OCI-LY7 (cell line): Measurements from ENCODE around the gene HDHD2. TPM values are rescaled to one million over a fixed set of nuclear protein-coding genes. Genes with fewer than 3 reads are reported as not detected.

ENCODE experiments used
- BruUV-seq: library from RNA; stranded (reverse); fragments of 400-500 nt; replicated peaks from 2 replicates; lab custom pipeline; 2021; lab: Mats Ljungman, UMichigan
- CTCF ChIA-PET: fragments of 300-600 bp; sonication (Branson Sonifier 250); formaldehyde crosslinking; loops from one replicate; lab custom pipeline; 2022; ENCODE audit warnings: antibody characterized with exemption; ENCODE audit not compliant: unreplicated experiment; lab: Charles Lee
- POLR2A ChIA-PET: fragments of 300-600 bp; sonication (Branson Sonifier 250); formaldehyde crosslinking; loops from one replicate; lab custom pipeline; 2022; ENCODE audit warnings: antibody characterized with exemption; lab: Charles Lee
- DNase-seq: peaks from one replicate; pipeline ENCODE4 v3.0.0-alpha.2; 2015; ENCODE audit warnings: low spot score
- H2AFZ ChIP-seq: fragments of 200-600 bp; sonication (generic), shearing (Covaris generic); 2 replicates; pipeline ENCODE4 v1.6.1; 2014; ENCODE audit warnings: mild to moderate bottlenecking, antibody characterized with exemption, low read length, moderate library complexity
- H3K27ac ChIP-seq: fragments of 200-600 bp; sonication (generic); 2 replicates; pipeline ENCODE4 v1.5.1; 2014; ENCODE audit warnings: mixed run types, low read depth, mild to moderate bottlenecking, moderate library complexity, low read length, inconsistent platforms; ENCODE audit not compliant: poor library complexity, severe bottlenecking
- H3K36me3 ChIP-seq: fragments of 200-600 bp; sonication (generic); 2 replicates; pipeline ENCODE4 v1.6.1; 2014; ENCODE audit warnings: mild to moderate bottlenecking, antibody characterized with exemption, low read length, moderate library complexity, mixed read lengths; ENCODE audit not compliant: insufficient read depth
- H3K4me1 ChIP-seq: fragments of 200-600 bp; sonication (generic); 2 replicates; pipeline ENCODE4 v1.5.1; 2014; ENCODE audit warnings: mild to moderate bottlenecking, low read length; ENCODE audit not compliant: insufficient read depth, poor library complexity, severe bottlenecking
- H3K4me2 ChIP-seq: fragments of 200-600 bp; sonication (generic); 2 replicates; pipeline ENCODE4 v1.6.1; 2014; ENCODE audit warnings: mild to moderate bottlenecking, low read length
- H3K4me3 ChIP-seq: fragments of 200-600 bp; sonication (generic); 2 replicates; pipeline ENCODE4 v1.5.1; 2014; ENCODE audit warnings: mild to moderate bottlenecking, low read depth, low read length; ENCODE audit not compliant: poor library complexity, severe bottlenecking
- H3K79me2 ChIP-seq: fragments of 200-600 bp; sonication (generic); 2 replicates; pipeline ENCODE4 v1.6.1; 2016; ENCODE audit warnings: low read depth, mild to moderate bottlenecking, low read length, moderate library complexity, mixed read lengths; ENCODE audit not compliant: insufficient read depth
- H3K9me2 ChIP-seq: fragments of 200-600 bp; sonication (generic); 2 replicates; pipeline ENCODE4 v1.6.1; 2016; ENCODE audit warnings: mild to moderate bottlenecking, low read length, mixed read lengths; ENCODE audit not compliant: insufficient read depth
- H3K9me3 ChIP-seq: fragments of 200-600 bp; sonication (generic); 2 replicates; pipeline ENCODE4 v1.6.1; 2014; ENCODE audit warnings: mild to moderate bottlenecking, mixed run types, low read length, mixed read lengths
- H4K20me1 ChIP-seq: fragments of 200-600 bp; sonication (generic); 2 replicates; pipeline ENCODE4 v1.6.1; 2014; ENCODE audit warnings: mild to moderate bottlenecking, antibody characterized with exemption, low read length, moderate library complexity, mixed read lengths; ENCODE audit not compliant: insufficient read depth
- EZH2phosphoT487 ChIP-seq: fragments of 200-600 bp; sonication (generic); IDR thresholded peaks from 2 replicates; pipeline ENCODE4 v1.6.1; 2018; ENCODE audit warnings: low read depth, borderline replicate concordance, mild to moderate bottlenecking, mixed run types, antibody characterized with exemption, low read length, moderate library complexity, mixed read lengths
- intact Hi-C: fragments of 100-400 bp; cut with micrococcal nuclease; formaldehyde crosslinking; loops from one replicate; pipeline ENCODE4 v1.10.0; 2022; ENCODE audit not compliant: unreplicated experiment
- total RNA-seq, 2 experiments: library from RNA; depleted of rRNA in 1 of 2; stranded (reverse); fragments of >200 nt in 1 of 2; shearing (Covaris generic) in 1 of 2; gene quantifications; 2 replicates each; pipeline ENCODE4 v1.2.3, GENCODE V29; 2014 to 2022
- TF ChIP-seq, protein P1 (sequence below): fragments of 200-600 bp; sonication (generic); conservative IDR thresholded peaks from 2 replicates; pipeline ENCODE4 v1.5.1; 2014; ENCODE audit warnings: mild to moderate bottlenecking, antibody characterized with exemption, low read length, moderate library complexity, mixed read lengths

The HDHD2 gene
- total RNA-seq, 2 experiments from 2014 or later: 8.4 to 19.0 TPM

DNA sequence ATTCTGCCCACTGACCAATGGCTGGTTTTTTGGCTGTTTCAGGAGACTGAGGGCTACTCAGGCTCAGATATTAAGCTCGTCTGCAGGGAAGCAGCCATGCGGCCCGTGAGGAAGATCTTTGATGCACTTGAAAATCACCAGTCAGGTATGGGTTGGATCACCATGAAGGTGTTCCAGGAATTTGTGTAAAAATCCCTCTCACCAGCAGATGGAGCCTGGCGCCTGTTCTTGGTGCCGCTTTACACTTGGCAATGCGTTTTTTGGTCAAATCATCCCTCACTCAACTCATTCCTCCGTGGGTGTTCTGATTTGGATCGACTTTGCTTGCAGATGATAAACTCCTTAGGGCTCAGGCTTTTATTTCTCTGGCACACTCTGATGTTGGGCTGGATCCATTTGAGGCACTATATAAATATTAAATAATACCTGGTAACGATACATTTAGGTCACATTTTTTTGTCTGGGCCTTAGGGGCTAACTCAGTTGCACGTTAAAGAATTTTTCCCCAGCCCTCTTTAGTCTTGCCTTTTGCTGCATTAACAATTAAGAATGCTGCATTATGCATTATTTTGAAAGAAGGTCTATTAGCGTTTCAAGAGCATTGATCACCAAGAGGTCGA is 50.0 kb downstream of the HDHD2 start:
- H4K20me1 ChIP-seq: no peaks in the 10 kb centered on the region
- H3K9me3 ChIP-seq: no peaks in the 10 kb centered on the region
- no peak overlapping the region for H3K4me3 ChIP-seq
- intact Hi-C loops: loop anchor here (1.0 kb wide), 1 partner anchor 105 kb away; no protein-coding TSS in a partner anchor
- CTCF ChIA-PET: no interaction called here
- DNase-seq: peak; percentile 33
- no peak overlapping the region for H2AFZ ChIP-seq
- H3K79me2 ChIP-seq: no peaks in the 10 kb centered on the region
- no peak overlapping the region for H3K27ac ChIP-seq
- H3K4me2 ChIP-seq: no peak overlapping the region
- H3K4me1 ChIP-seq: no peaks in the 10 kb centered on the region
- TF ChIP-seq, protein P1, sequence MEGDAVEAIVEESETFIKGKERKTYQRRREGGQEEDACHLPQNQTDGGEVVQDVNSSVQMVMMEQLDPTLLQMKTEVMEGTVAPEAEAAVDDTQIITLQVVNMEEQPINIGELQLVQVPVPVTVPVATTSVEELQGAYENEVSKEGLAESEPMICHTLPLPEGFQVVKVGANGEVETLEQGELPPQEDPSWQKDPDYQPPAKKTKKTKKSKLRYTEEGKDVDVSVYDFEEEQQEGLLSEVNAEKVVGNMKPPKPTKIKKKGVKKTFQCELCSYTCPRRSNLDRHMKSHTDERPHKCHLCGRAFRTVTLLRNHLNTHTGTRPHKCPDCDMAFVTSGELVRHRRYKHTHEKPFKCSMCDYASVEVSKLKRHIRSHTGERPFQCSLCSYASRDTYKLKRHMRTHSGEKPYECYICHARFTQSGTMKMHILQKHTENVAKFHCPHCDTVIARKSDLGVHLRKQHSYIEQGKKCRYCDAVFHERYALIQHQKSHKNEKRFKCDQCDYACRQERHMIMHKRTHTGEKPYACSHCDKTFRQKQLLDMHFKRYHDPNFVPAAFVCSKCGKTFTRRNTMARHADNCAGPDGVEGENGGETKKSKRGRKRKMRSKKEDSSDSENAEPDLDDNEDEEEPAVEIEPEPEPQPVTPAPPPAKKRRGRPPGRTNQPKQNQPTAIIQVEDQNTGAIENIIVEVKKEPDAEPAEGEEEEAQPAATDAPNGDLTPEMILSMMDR: peak; percentile 74
- no peak for TF ChIP-seq EZH2phosphoT487
- POLR2A ChIA-PET: no interaction called here
- H3K36me3 ChIP-seq: no peaks in the 10 kb centered on the region
- BruUV-seq: no TSS peak
- no peaks in the 10 kb centered on the region for H3K9me2 ChIP-seq

DNA sequence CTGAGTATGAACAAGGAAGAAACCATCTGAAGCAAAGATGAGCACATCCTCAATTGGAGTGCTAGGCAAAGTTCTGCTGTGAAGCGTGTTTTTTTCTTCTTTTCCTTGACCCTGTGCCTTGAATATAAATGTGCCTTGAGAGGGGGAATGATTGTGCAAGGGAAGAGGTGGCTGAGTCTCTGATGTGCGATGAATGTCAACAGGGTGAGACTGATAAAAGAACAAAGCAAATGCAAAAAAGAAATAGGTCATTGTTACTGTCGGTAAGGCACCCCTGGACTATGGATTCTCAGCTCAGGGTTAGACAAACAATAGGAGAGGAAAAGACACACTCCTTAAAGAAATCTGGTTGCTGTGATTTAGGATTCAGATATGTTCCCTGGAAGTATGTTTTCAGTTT is 54.5 kb downstream of the HDHD2 start:
- Histone ChIP-seq H3K27ac (no peak overlapping the region), H3K9me3 (no peaks in the 10 kb centered on the region), H3K9me2 (no peaks in the 10 kb centered on the region), H3K4me1 (no peaks in the 10 kb centered on the region), H4K20me1 (no peaks in the 10 kb centered on the region), H2AFZ (no peak overlapping the region), H3K4me3 (no peak overlapping the region), H3K36me3 (no peaks in the 10 kb centered on the region), H3K4me2 (no peak overlapping the region), H3K79me2 (no peaks in the 10 kb centered on the region)
- no peak for DNase-seq
- ChIA-PET POLR2A (no interaction called here), CTCF (no interaction called here)
- intact Hi-C loops: no loop called here
- BruUV-seq: no TSS peak
- TF ChIP-seq, protein P1: no peak
- no peak for TF ChIP-seq EZH2phosphoT487

DNA sequence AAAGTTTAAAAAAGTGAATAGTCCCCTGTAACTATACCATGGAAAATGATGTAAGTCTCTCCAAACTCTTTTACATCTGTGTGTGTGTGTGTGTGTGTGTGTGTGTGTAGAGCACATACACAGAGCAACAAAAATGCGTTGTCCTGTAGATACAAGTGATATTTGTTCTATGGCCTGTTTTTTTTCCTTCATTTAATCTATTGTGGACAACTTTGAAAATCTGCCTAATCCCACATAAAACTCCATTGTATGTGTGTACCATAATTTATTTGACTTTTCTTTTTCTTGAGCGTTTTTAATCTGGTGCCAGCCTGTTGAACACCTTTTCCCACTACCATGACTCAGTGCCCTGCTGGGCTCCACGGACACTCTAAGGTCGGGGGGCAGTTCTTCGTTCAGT is 62.6 kb downstream of the HDHD2 start:
- no peak for DNase-seq
- no peaks in the 10 kb centered on the region for H4K20me1 ChIP-seq
- H3K36me3 ChIP-seq: no peaks in the 10 kb centered on the region
- H3K4me3 ChIP-seq: no peak overlapping the region
- no peak overlapping the region for H3K27ac ChIP-seq
- no peak overlapping the region for H2AFZ ChIP-seq
- intact Hi-C loops: no loop called here
- no peaks in the 10 kb centered on the region for H3K9me3 ChIP-seq
- H3K4me2 ChIP-seq: no peak overlapping the region
- H3K9me2 ChIP-seq: no peaks in the 10 kb centered on the region
- POLR2A ChIA-PET: no interaction called here
- H3K4me1 ChIP-seq: no peaks in the 10 kb centered on the region
- BruUV-seq: no TSS peak
- CTCF ChIA-PET: no interaction called here
- no peaks in the 10 kb centered on the region for H3K79me2 ChIP-seq
- TF ChIP-seq, protein P1: no peak
- TF ChIP-seq EZH2phosphoT487: no peak
